HEK293 (cell line): ENCODE results near the gene RXFP4.

Experiments
- CTCF ChIA-PET: fragments of 350-600 bp; formaldehyde crosslinking; extraction: SDS; loops from one replicate; lab custom pipeline; 2021; ENCODE audit warnings: antibody characterized with exemption; lab: Yijun Ruan, JAX
- POLR2A ChIA-PET: fragments of 300-600 bp; formaldehyde crosslinking; extraction: SDS; loops from one replicate; lab custom pipeline; 2020; ENCODE audit warnings: antibody characterized with exemption, inconsistent platforms; lab: Yijun Ruan, JAX
- H3K27ac ChIP-seq: fragments of 200-500 bp; sonication (Bioruptor generic); 2 replicates; pipeline ENCODE4 v1.5.1; 2014; ENCODE audit warnings: low read depth, low read length, control low read depth, inconsistent platforms; ENCODE audit errors: extremely low read depth
- H3K36me3 ChIP-seq, 2 experiments: fragments of 200-500 bp in 1 of 2; sonication (Bioruptor generic) in 1 of 2; 1 replicate in 1 of 2; 2 replicates in 1 of 2; pipeline ENCODE4 v1.5.1; 2014 to 2017; ENCODE audit warnings: inconsistent platforms in 2 of 2, low read length in 2 of 2; ENCODE audit not compliant: control insufficient read depth in 2 of 2, insufficient read depth in 1 of 2
- H3K4me1 ChIP-seq: fragments of 200-500 bp; sonication (Bioruptor generic); 2 replicates; pipeline ENCODE4 v1.5.1; 2014; ENCODE audit warnings: mild to moderate bottlenecking, low read length, inconsistent platforms; ENCODE audit not compliant: control insufficient read depth, insufficient read depth
- H3K4me3 ChIP-seq: 2 replicates; pipeline ENCODE4 v1.5.1; 2011; ENCODE audit warnings: low read depth, mild to moderate bottlenecking, control low read depth, low read length, moderate library complexity
- H3K9me3 ChIP-seq: fragments of 200-500 bp; sonication (Bioruptor generic); 2 replicates; pipeline ENCODE4 v1.5.1; 2014; ENCODE audit warnings: low read depth, low read length, inconsistent platforms; ENCODE audit not compliant: control insufficient read depth, insufficient read depth
- BCL11A ChIP-seq: fragments of 450-650 bp; formaldehyde crosslinking; IDR thresholded peaks from 2 replicates; pipeline ENCODE4 v1.5.1; 2016; ENCODE audit warnings: low read depth, missing biosample characterization, missing genetic modification characterization
- GLI2 ChIP-seq: fragments of 450-650 bp; formaldehyde crosslinking; IDR thresholded peaks from 2 replicates; pipeline ENCODE4; 2017; ENCODE audit warnings: missing biosample characterization, missing genetic modification characterization, low read depth, borderline replicate concordance
- GLI4 ChIP-seq: fragments of 450-650 bp; formaldehyde crosslinking; IDR thresholded peaks from 2 replicates; pipeline ENCODE4 v1.5.1; 2016; ENCODE audit warnings: missing biosample characterization, missing genetic modification characterization
- HOXD13 ChIP-seq: sonication (generic); formaldehyde crosslinking; IDR thresholded peaks from 2 replicates; pipeline ENCODE4 v1.8.0; 2022; ENCODE audit warnings: missing genetic modification reagents, borderline replicate concordance
- KLF10 ChIP-seq: fragments of 450-650 bp; IDR thresholded peaks from 2 replicates; pipeline ENCODE4 v1.5.1; 2018; ENCODE audit warnings: missing biosample characterization, mild to moderate bottlenecking, missing genetic modification characterization
- MYNN ChIP-seq: fragments of 450-650 bp; formaldehyde crosslinking; IDR thresholded peaks from 2 replicates; pipeline ENCODE4 v1.5.1; 2016; ENCODE audit warnings: missing biosample characterization, missing genetic modification characterization, borderline replicate concordance
- RBAK ChIP-seq: fragments of 450-650 bp; formaldehyde crosslinking; IDR thresholded peaks from 2 replicates; pipeline ENCODE4 v1.5.1; 2016; ENCODE audit warnings: missing biosample characterization, missing genetic modification characterization
- REPIN1 ChIP-seq: fragments of 450-650 bp; formaldehyde crosslinking; IDR thresholded peaks from 2 replicates; pipeline ENCODE4 v1.5.1; 2017; ENCODE audit warnings: missing biosample characterization, missing genetic modification characterization, low read depth
- SALL2 ChIP-seq: fragments of 450-650 bp; formaldehyde crosslinking; IDR thresholded peaks from 2 replicates; pipeline ENCODE4 v1.5.0; 2017; ENCODE audit warnings: missing biosample characterization, mild to moderate bottlenecking, missing genetic modification characterization, borderline replicate concordance
- SP3 ChIP-seq: fragments of 450-650 bp; formaldehyde crosslinking; IDR thresholded peaks from 2 replicates; pipeline ENCODE4 v1.5.1; 2016; ENCODE audit warnings: missing biosample characterization, missing genetic modification characterization
- ZBTB20 ChIP-seq: fragments of 450-650 bp; formaldehyde crosslinking; IDR thresholded peaks from 2 replicates; pipeline ENCODE4 v1.5.1; 2016; ENCODE audit warnings: missing biosample characterization, missing genetic modification characterization
- ZFP69B ChIP-seq: fragments of 450-650 bp; formaldehyde crosslinking; IDR thresholded peaks from 2 replicates; pipeline ENCODE4 v1.5.1; 2016; ENCODE audit warnings: missing biosample characterization, missing genetic modification characterization
- ZNF114 ChIP-seq: fragments of 450-650 bp; formaldehyde crosslinking; IDR thresholded peaks from 2 replicates; pipeline ENCODE4 v1.5.0; 2017; ENCODE audit warnings: missing biosample characterization, missing genetic modification characterization
- ZNF214 ChIP-seq: fragments of 450-650 bp; formaldehyde crosslinking; IDR thresholded peaks from 2 replicates; pipeline ENCODE4 v1.5.1; 2017; ENCODE audit warnings: missing biosample characterization, mild to moderate bottlenecking, missing genetic modification characterization, borderline replicate concordance
- ZNF239 ChIP-seq: fragments of 450-650 bp; formaldehyde crosslinking; IDR thresholded peaks from 2 replicates; pipeline ENCODE4 v1.5.1; 2016; ENCODE audit warnings: missing biosample characterization, missing genetic modification characterization
- ZNF785 ChIP-seq: fragments of 450-650 bp; formaldehyde crosslinking; IDR thresholded peaks from 2 replicates; pipeline ENCODE4 v1.5.1; 2016; ENCODE audit warnings: missing biosample characterization, missing genetic modification characterization
- ZNF791 ChIP-seq: fragments of 450-650 bp; formaldehyde crosslinking; IDR thresholded peaks from 2 replicates; pipeline ENCODE4 v1.5.1; 2016; ENCODE audit warnings: missing biosample characterization, missing genetic modification characterization
- TF ChIP-seq, protein P1 (sequence below): fragments of 450-650 bp; formaldehyde crosslinking; IDR thresholded peaks from 2 replicates; pipeline ENCODE4 v1.5.1; 2016; ENCODE audit warnings: missing biosample characterization, missing genetic modification characterization
- TF ChIP-seq, protein P2 (sequence below): fragments of 450-650 bp; formaldehyde crosslinking; IDR thresholded peaks from 2 replicates; pipeline ENCODE4; 2016; ENCODE audit warnings: missing biosample characterization, missing genetic modification characterization
- TF ChIP-seq, protein P3 (sequence below): fragments of 450-650 bp; formaldehyde crosslinking; IDR thresholded peaks from 2 replicates; pipeline ENCODE4 v1.5.1; 2017; ENCODE audit warnings: missing biosample characterization, missing genetic modification characterization
- TF ChIP-seq, protein P4 (sequence below): fragments of 450-650 bp; formaldehyde crosslinking; IDR thresholded peaks from 2 replicates; pipeline ENCODE4 v1.5.1; 2016; ENCODE audit warnings: missing biosample characterization, missing genetic modification characterization, low read depth
- TF ChIP-seq, protein P5 (sequence below): fragments of 450-650 bp; formaldehyde crosslinking; IDR thresholded peaks from 2 replicates; pipeline ENCODE4 v1.5.1; 2016; ENCODE audit warnings: missing biosample characterization, missing genetic modification characterization

Gene RXFP4

DNA sequence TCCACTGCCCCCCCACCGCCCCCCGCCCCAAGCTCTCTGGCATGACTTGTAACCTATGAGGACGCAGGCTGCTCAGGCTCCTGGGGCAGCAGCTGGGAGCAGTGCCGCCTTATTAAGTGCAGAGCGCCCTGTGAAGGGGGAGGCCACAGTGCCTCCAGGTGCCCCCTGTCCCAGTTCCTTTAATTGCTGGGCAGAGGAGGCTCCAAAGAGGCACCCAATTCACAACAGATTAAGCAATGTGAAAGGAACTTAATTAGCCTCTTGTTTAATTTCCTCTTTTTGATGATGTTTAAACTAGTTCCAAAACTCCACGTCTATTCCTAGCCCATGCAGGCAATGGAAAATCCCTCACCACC is 3.0 kb downstream of the RXFP4 start (continued):
- TF ChIP-seq, protein P1, sequence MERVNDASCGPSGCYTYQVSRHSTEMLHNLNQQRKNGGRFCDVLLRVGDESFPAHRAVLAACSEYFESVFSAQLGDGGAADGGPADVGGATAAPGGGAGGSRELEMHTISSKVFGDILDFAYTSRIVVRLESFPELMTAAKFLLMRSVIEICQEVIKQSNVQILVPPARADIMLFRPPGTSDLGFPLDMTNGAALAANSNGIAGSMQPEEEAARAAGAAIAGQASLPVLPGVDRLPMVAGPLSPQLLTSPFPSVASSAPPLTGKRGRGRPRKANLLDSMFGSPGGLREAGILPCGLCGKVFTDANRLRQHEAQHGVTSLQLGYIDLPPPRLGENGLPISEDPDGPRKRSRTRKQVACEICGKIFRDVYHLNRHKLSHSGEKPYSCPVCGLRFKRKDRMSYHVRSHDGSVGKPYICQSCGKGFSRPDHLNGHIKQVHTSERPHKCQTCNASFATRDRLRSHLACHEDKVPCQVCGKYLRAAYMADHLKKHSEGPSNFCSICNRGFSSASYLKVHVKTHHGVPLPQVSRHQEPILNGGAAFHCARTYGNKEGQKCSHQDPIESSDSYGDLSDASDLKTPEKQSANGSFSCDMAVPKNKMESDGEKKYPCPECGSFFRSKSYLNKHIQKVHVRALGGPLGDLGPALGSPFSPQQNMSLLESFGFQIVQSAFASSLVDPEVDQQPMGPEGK, result no peak
- no peak for TF ChIP-seq RBAK (tag by site-specific recombination)
- TF ChIP-seq, all 188 proteins: peak for 0

DNA sequence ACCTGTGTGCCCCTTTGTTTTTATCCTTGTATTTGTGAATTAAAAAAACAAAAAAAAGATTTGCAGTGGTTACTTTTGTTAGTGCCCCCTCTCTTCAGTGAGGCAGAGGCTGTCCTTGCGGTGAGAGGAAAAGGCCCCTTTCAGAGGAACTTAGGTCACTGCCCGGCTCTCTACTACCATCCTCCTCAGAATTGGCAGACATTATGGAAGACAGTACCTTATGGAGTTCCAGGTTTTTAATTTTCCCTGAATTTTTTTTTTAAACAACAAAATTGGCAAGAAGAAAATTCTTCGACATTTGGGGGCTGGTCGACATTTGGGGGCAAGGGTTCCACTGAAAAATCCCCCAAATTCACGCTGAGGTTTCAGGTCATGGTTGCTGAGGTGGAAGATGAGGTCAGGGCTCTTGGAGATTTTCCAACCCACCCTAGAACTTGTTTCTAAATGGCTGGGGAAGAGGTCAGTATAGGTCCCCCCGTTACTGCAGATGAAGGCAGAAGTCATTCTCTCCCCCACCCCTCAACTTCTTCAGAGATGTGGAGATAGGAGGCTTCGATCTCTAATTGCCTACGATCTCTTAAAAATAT is 5.3 kb downstream of the RXFP4 start:
- peaks cover under 1% of the 10 kb centered on the region; the same call in 1 of the 2 replicates for H3K4me1 ChIP-seq
- POLR2A ChIA-PET, result interaction anchor here (0.5 kb wide), 1 partner anchor 31 kb away, joined by 3 read pairs; the partner anchor contains the start of gene ARHGEF2
- no peaks in the 10 kb centered on the region for H3K9me3 ChIP-seq
- no peak overlapping the region for H3K27ac ChIP-seq
- H3K4me3 ChIP-seq, result no peak overlapping the region
- peaks cover 22 to 52% of the 10 kb centered on the region in 2 experiments for H3K36me3 ChIP-seq
- TF ChIP-seq, protein P2, sequence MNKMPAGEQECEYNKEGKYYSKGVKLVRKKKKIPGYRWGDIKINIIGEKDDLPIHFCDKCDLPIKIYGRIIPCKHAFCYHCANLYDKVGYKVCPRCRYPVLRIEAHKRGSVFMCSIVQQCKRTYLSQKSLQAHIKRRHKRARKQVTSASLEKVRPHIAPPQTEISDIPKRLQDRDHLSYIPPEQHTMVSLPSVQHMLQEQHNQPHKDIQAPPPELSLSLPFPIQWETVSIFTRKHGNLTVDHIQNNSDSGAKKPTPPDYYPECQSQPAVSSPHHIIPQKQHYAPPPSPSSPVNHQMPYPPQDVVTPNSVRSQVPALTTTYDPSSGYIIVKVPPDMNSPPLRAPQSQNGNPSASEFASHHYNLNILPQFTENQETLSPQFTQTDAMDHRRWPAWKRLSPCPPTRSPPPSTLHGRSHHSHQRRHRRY (tag by site-specific recombination), result no peak
- TF ChIP-seq BCL11A (tag by site-specific recombination) (no peak), MYNN (tag by site-specific recombination) (no peak), GLI2 (tag by site-specific recombination) (no peak), ZNF785 (tag by site-specific recombination) (no peak), REPIN1 (no peak), ZFP69B (tag by site-specific recombination) (no peak), KLF10 (no peak), SALL2 (tag by site-specific recombination) (no peak), ZNF214 (tag by site-specific recombination) (no peak), ZNF791 (tag by site-specific recombination) (no peak), HOXD13 (CRISPR knock-in tag) (no peak), ZNF114 (tag by site-specific recombination) (no peak), GLI4 (tag by site-specific recombination) (no peak), ZNF239 (tag by site-specific recombination) (no peak), SP3 (tag by site-specific recombination) (no peak), ZBTB20 (tag by site-specific recombination) (no peak)
- TF ChIP-seq, protein P3, sequence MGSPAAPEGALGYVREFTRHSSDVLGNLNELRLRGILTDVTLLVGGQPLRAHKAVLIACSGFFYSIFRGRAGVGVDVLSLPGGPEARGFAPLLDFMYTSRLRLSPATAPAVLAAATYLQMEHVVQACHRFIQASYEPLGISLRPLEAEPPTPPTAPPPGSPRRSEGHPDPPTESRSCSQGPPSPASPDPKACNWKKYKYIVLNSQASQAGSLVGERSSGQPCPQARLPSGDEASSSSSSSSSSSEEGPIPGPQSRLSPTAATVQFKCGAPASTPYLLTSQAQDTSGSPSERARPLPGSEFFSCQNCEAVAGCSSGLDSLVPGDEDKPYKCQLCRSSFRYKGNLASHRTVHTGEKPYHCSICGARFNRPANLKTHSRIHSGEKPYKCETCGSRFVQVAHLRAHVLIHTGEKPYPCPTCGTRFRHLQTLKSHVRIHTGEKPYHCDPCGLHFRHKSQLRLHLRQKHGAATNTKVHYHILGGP (tag by site-specific recombination), result no peak
- TF ChIP-seq, protein P4, sequence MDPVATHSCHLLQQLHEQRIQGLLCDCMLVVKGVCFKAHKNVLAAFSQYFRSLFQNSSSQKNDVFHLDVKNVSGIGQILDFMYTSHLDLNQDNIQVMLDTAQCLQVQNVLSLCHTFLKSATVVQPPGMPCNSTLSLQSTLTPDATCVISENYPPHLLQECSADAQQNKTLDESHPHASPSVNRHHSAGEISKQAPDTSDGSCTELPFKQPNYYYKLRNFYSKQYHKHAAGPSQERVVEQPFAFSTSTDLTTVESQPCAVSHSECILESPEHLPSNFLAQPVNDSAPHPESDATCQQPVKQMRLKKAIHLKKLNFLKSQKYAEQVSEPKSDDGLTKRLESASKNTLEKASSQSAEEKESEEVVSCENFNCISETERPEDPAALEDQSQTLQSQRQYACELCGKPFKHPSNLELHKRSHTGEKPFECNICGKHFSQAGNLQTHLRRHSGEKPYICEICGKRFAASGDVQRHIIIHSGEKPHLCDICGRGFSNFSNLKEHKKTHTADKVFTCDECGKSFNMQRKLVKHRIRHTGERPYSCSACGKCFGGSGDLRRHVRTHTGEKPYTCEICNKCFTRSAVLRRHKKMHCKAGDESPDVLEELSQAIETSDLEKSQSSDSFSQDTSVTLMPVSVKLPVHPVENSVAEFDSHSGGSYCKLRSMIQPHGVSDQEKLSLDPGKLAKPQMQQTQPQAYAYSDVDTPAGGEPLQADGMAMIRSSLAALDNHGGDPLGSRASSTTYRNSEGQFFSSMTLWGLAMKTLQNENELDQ (tag by site-specific recombination), result no peak
- TF ChIP-seq, protein P5, sequence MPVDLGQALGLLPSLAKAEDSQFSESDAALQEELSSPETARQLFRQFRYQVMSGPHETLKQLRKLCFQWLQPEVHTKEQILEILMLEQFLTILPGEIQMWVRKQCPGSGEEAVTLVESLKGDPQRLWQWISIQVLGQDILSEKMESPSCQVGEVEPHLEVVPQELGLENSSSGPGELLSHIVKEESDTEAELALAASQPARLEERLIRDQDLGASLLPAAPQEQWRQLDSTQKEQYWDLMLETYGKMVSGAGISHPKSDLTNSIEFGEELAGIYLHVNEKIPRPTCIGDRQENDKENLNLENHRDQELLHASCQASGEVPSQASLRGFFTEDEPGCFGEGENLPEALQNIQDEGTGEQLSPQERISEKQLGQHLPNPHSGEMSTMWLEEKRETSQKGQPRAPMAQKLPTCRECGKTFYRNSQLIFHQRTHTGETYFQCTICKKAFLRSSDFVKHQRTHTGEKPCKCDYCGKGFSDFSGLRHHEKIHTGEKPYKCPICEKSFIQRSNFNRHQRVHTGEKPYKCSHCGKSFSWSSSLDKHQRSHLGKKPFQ (tag by site-specific recombination), result no peak
- CTCF ChIA-PET, result no interaction called here
